Ishikawa (cell line): Measurements from ENCODE around the gene GPBAR1.

Experiments used
- EP300 ChIP-seq: IDR thresholded peaks from 2 replicates; pipeline ENCODE4 v1.6.1; 2012; ENCODE audit warnings: borderline replicate concordance
- FOXM1 ChIP-seq: IDR thresholded peaks from 2 replicates; pipeline ENCODE4 v1.6.1; 2012; ENCODE audit warnings: low read depth, borderline replicate concordance
- NFIC ChIP-seq: IDR thresholded peaks from 2 replicates; pipeline ENCODE4 v1.6.1; 2012
- RAD21 ChIP-seq: IDR thresholded peaks from 2 replicates; pipeline ENCODE4 v1.6.1; 2012; ENCODE audit warnings: low read depth
- TAF1 ChIP-seq: IDR thresholded peaks from 2 replicates; pipeline ENCODE4 v1.6.1; 2012; ENCODE audit warnings: low read depth, mild to moderate bottlenecking
- TCF12 ChIP-seq: IDR thresholded peaks from 2 replicates; pipeline ENCODE4 v1.6.1; 2012; ENCODE audit warnings: low read depth
- TEAD4 ChIP-seq: IDR thresholded peaks from 2 replicates; pipeline ENCODE4 v1.6.1; 2012
- YY1 ChIP-seq: IDR thresholded peaks from 2 replicates; pipeline ENCODE4 v1.6.1; 2012; ENCODE audit warnings: low read depth

GRCh38 chr2:218275371-218276072, 14.7 kb downstream of the GPBAR1 start:
- TF ChIP-seq EP300 (no peak), RAD21 (no peak), TAF1 (no peak), TEAD4 (no peak), TCF12 (no peak), YY1 (no peak), FOXM1 (no peak), NFIC (no peak)
